Caco-2 (cell line): ENCODE measurements around the gene WDR49. TPM values are rescaled to one million over a fixed set of nuclear protein-coding genes. Genes with fewer than 3 reads are reported as not detected.

Source experiments
- BruUV-seq: library from RNA; stranded (reverse); fragments of 400-500 nt; replicated peaks from 2 replicates; lab custom pipeline; 2021; lab: Mats Ljungman, UMichigan
- CTCF ChIA-PET: fragments of 300-600 bp; sonication (Branson Sonifier 250); formaldehyde crosslinking; loops from one replicate; lab custom pipeline; 2022; ENCODE audit warnings: antibody characterized with exemption; lab: Charles Lee
- POLR2A ChIA-PET: fragments of 300-600 bp; sonication (Branson Sonifier 250); formaldehyde crosslinking; loops from one replicate; lab custom pipeline; 2022; ENCODE audit warnings: antibody characterized with exemption; lab: Charles Lee
- DNase-seq, 2 experiments: peaks; one replicate each; pipeline versions ENCODE4 v3.0.0 to v3.0.0-alpha.2; 2020 to 2022
- H3K27me3 ChIP-seq: replicated peaks from 2 replicates; pipeline ENCODE4 v1.6.0; 2011; ENCODE audit warnings: low read length; ENCODE audit not compliant: control insufficient read depth, insufficient read depth
- H3K36me3 ChIP-seq: 2 replicates; pipeline ENCODE4 v1.5.1; 2011; ENCODE audit warnings: low read length; ENCODE audit not compliant: control insufficient read depth, insufficient read depth
- H3K4me1 ChIP-seq: fragments of 250-450 bp; sonication (Bioruptor Pico); 2 replicates; pipeline ENCODE4 v1.5.1; 2020; ENCODE audit warnings: mild to moderate bottlenecking
- H3K4me3 ChIP-seq: 2 replicates; pipeline ENCODE4 v1.5.1; 2011; ENCODE audit warnings: low read depth, mild to moderate bottlenecking, control low read depth, low read length
- H3K9me3 ChIP-seq: fragments of 250-450 bp; sonication (Bioruptor Pico); 2 replicates; pipeline ENCODE4 v1.5.1; 2020; ENCODE audit warnings: mild to moderate bottlenecking, moderate library complexity
- H3K27ac Mint-ChIP-seq: one replicate; pipeline ENCODE4 v1.8.0; 2022; ENCODE audit warnings: mixed read lengths; ENCODE audit not compliant: unreplicated experiment
- H3K27me3 Mint-ChIP-seq: one replicate; pipeline ENCODE4 v1.8.0; 2022; ENCODE audit warnings: mixed read lengths; ENCODE audit not compliant: insufficient read depth, unreplicated experiment
- H3K36me3 Mint-ChIP-seq: one replicate; pipeline ENCODE4 v1.8.0; 2022; ENCODE audit warnings: mild to moderate bottlenecking, mixed read lengths; ENCODE audit not compliant: insufficient read depth, unreplicated experiment
- H3K4me1 Mint-ChIP-seq: one replicate; pipeline ENCODE4 v1.8.0; 2022; ENCODE audit warnings: low read depth, mixed read lengths; ENCODE audit not compliant: unreplicated experiment
- H3K4me3 Mint-ChIP-seq: one replicate; pipeline ENCODE4 v1.8.0; 2022; ENCODE audit warnings: mild to moderate bottlenecking, moderate library complexity, mixed read lengths; ENCODE audit not compliant: unreplicated experiment
- H3K9me3 Mint-ChIP-seq: one replicate; pipeline ENCODE4 v1.8.0; 2022; ENCODE audit warnings: mixed read lengths; ENCODE audit not compliant: unreplicated experiment
- CTCF ChIP-seq, 2 experiments: fragments of 200-600 bp in 1 of 2; IDR thresholded peaks; 1 replicate in 1 of 2; 2 replicates in 1 of 2; pipeline versions ENCODE4 v1.5.1 to v1.8.0; 2011 to 2022; ENCODE audit warnings: antibody characterized with exemption in 1 of 2, control low read depth in 1 of 2, inconsistent platforms in 1 of 2, low read depth in 1 of 2, low read length in 1 of 2, mild to moderate bottlenecking in 1 of 2, moderate library complexity in 1 of 2; ENCODE audit not compliant: insufficient read depth in 1 of 2, severe bottlenecking in 1 of 2, unreplicated experiment in 1 of 2
- intact Hi-C: fragments of 100-400 bp; cut with micrococcal nuclease; formaldehyde crosslinking; loops from one replicate; pipeline ENCODE4 v1.10.0; 2022; ENCODE audit not compliant: unreplicated experiment
- total RNA-seq: library from RNA; stranded (reverse); gene quantifications from 2 replicates; pipeline ENCODE4 v1.2.3, GENCODE V29; 2022

The WDR49 gene
- total RNA-seq, 1 experiment from 2014 or later, result 0.32 TPM

- H3K27ac Mint-ChIP-seq, result no peak overlapping the region
- POLR2A ChIA-PET, result no interaction called here
Measured at GRCh38 chr3:167671878-167672427, 18.2 kb upstream of the WDR49 start.

GRCh38 chr3:167669699-167670098 lies 16.0 kb upstream of the WDR49 start:
- intact Hi-C loops, result no loop called here
- BruUV-seq, result no TSS peak
- Mint-ChIP-seq H3K36me3 (peaks cover 29% of the 10 kb centered on the region), H3K4me3 (no peak overlapping the region), H3K9me3 (peaks cover 10% of the 10 kb centered on the region), H3K27ac (no peak overlapping the region), H3K27me3 (no peaks in the 10 kb centered on the region), H3K4me1 (no peaks in the 10 kb centered on the region)
- H3K4me1 ChIP-seq, result no peaks in the 10 kb centered on the region
- H3K27me3 ChIP-seq, result no peaks in the 10 kb centered on the region
- CTCF ChIA-PET, result interaction anchor here (0.8 kb wide), 1 partner anchor 71 kb away, joined by 3 read pairs; no protein-coding TSS in a partner anchor
- POLR2A ChIA-PET, result no interaction called here
- H3K9me3 ChIP-seq, result no peaks in the 10 kb centered on the region
- no peaks in the 10 kb centered on the region; the same call in 1 of the 2 replicates for H3K36me3 ChIP-seq
- DNase-seq, result no peak
- H3K4me3 ChIP-seq, result no peak overlapping the region
- TF ChIP-seq CTCF (IDR thresholded peaks at IDR 0.05; ENCODE audit: insufficient read depth in 1 of 2, low read depth in 1 of 2, low read length in 1 of 2, severe bottlenecking in 1 of 2, unreplicated experiment in 1 of 2), result no peak

More at GRCh38 chr3:167671878-167672427, 18.2 kb upstream of the WDR49 start:
- BruUV-seq, result no TSS peak
- peaks cover 6% of the 10 kb centered on the region for H3K9me3 ChIP-seq
- no peak overlapping the region for H3K4me3 Mint-ChIP-seq
- DNase-seq, result no peak
- H3K9me3 Mint-ChIP-seq, result peaks cover 32% of the 10 kb centered on the region
- no peaks in the 10 kb centered on the region for H3K27me3 Mint-ChIP-seq
- H3K4me3 ChIP-seq, result no peak overlapping the region
- no peaks in the 10 kb centered on the region for H3K4me1 ChIP-seq
- CTCF ChIA-PET, result no interaction called here
- H3K4me1 Mint-ChIP-seq, result no peaks in the 10 kb centered on the region
- intact Hi-C loops, result no loop called here
- peaks cover 39% of the 10 kb centered on the region for H3K36me3 Mint-ChIP-seq
- TF ChIP-seq CTCF (IDR thresholded peaks at IDR 0.05; ENCODE audit: insufficient read depth in 1 of 2, low read depth in 1 of 2, low read length in 1 of 2, severe bottlenecking in 1 of 2, unreplicated experiment in 1 of 2), result no peak
- H3K27me3 ChIP-seq, result no peaks in the 10 kb centered on the region
- H3K36me3 ChIP-seq, result no peaks in the 10 kb centered on the region; the same call in 1 of the 2 replicates

- Mint-ChIP-seq H3K36me3 (peaks cover 19% of the 10 kb centered on the region), H3K4me3 (no peak overlapping the region), H3K4me1 (no peaks in the 10 kb centered on the region), H3K27ac (no peak overlapping the region), H3K9me3 (peaks cover 2% of the 10 kb centered on the region), H3K27me3 (no peaks in the 10 kb centered on the region)
- no peaks in the 10 kb centered on the region for H3K9me3 ChIP-seq
- no peak overlapping the region for H3K4me3 ChIP-seq
- intact Hi-C loops, result no loop called here
- TF ChIP-seq CTCF (IDR thresholded peaks at IDR 0.05; ENCODE audit: insufficient read depth in 1 of 2, low read depth in 1 of 2, low read length in 1 of 2, severe bottlenecking in 1 of 2, unreplicated experiment in 1 of 2), result no peak
- H3K4me1 ChIP-seq, result no peaks in the 10 kb centered on the region
- no peak for DNase-seq
- no TSS peak for BruUV-seq
- no peaks in the 10 kb centered on the region; the same call in 1 of the 2 replicates for H3K36me3 ChIP-seq
- ChIA-PET POLR2A (no interaction called here), CTCF (no interaction called here)
- H3K27me3 ChIP-seq, result no peaks in the 10 kb centered on the region
Measured at GRCh38 chr3:167668651-167669050, 14.9 kb upstream of the WDR49 start.
